HG03066 (cell line): ENCODE measurements around the gene ZNF500.
"Not testable (repeated sequence)": the region's sequence is repeated elsewhere in the genome, so short reads cannot be mapped to it uniquely, and the experiment has no call there.

Experiments used
- ATAC-seq: cut with Tn5 transposase; IDR thresholded peaks from one replicate; pipeline ENCODE4 v1.9.1; 2021; ENCODE audit warnings: low read depth; ENCODE audit not compliant: unreplicated experiment

ZNF500 gene

GRCh38 chr16:4796982-4797804 is 30.2 kb upstream of the ZNF500 start:
- ATAC-seq = no peak

GRCh38 chr16:4795828-4796572 is 29.0 kb upstream of the ZNF500 start:
- no peak for ATAC-seq

GRCh38 chr16:4795181-4795827 is 28.3 kb upstream of the ZNF500 start, which contains the start of gene SMIM22:
SMIM22 (plus strand) TSS chr16:4795369; CDS start chr16:4795735, 366 bp downstream.
- ATAC-seq = no peak

GRCh38 chr16:4792951-4793513 is 26.1 kb upstream of the ZNF500 start:
- ATAC-seq = no peak

GRCh38 chr16:4790871-4791270 is 23.9 kb upstream of the ZNF500 start:
- ATAC-seq = no peak

GRCh38 chr16:4790261-4790660 is 23.3 kb upstream of the ZNF500 start:
- ATAC-seq = no peak

- ATAC-seq = no peak
Measured at GRCh38 chr16:4788910-4789309, 21.9 kb upstream of the ZNF500 start.

GRCh38 chr16:4788489-4788889 is 21.5 kb upstream of the ZNF500 start:
- no peak for ATAC-seq

GRCh38 chr16:4787627-4788482 is 20.9 kb upstream of the ZNF500 start, which contains the start of gene SEPTIN12:
SEPTIN12 (minus strand) TSS chr16:4788345; CDS start chr16:4787645, 700 bp downstream.
- no peak for ATAC-seq

- no peak for ATAC-seq
Measured at GRCh38 chr16:4787068-4787467, 20.1 kb upstream of the ZNF500 start.

GRCh38 chr16:4785758-4786433 is 18.9 kb upstream of the ZNF500 start:
- ATAC-seq = no peak

- not testable (repeated sequence) for ATAC-seq
Measured at GRCh38 chr16:4784444-4784987, 17.6 kb upstream of the ZNF500 start.

- ATAC-seq = no peak
Measured at GRCh38 chr16:4783951-4784336, 17.0 kb upstream of the ZNF500 start.

GRCh38 chr16:4783251-4783950 is 16.4 kb upstream of the ZNF500 start:
- no peak for ATAC-seq

GRCh38 chr16:4780235-4780634 is 13.3 kb upstream of the ZNF500 start:
- no peak for ATAC-seq

- no peak for ATAC-seq
Measured at GRCh38 chr16:4778050-4778392, 11.1 kb upstream of the ZNF500 start.

GRCh38 chr16:4777339-4778049 is 10.5 kb upstream of the ZNF500 start:
- no peak for ATAC-seq

- no peak for ATAC-seq
Measured at GRCh38 chr16:4776141-4776705, 9.3 kb upstream of the ZNF500 start.
